WERI-Rb-1 (cell line): Measurements from ENCODE around the gene ILK.

ENCODE experiments used
- DNase-seq: peaks from one replicate; pipeline ENCODE4 v3.0.0-alpha.2; 2020
- H3K27ac ChIP-seq: fragments of 250-450 bp; sonication (Bioruptor Pico); 2 replicates; pipeline ENCODE4 v1.5.1; 2020; ENCODE audit warnings: mild to moderate bottlenecking, moderate library complexity
- H3K27me3 ChIP-seq: fragments of 250-450 bp; sonication (Bioruptor Pico); 2 replicates; pipeline ENCODE4 v1.5.1; 2021; ENCODE audit warnings: mild to moderate bottlenecking, low read depth, moderate library complexity; ENCODE audit not compliant: insufficient read depth, severe bottlenecking
- H3K36me3 ChIP-seq: fragments of 250-450 bp; sonication (Bioruptor Pico); 2 replicates; pipeline ENCODE4 v1.5.1; 2020; ENCODE audit warnings: mild to moderate bottlenecking, moderate library complexity
- H3K4me3 ChIP-seq: 2 replicates; pipeline ENCODE4 v1.5.1; 2011; ENCODE audit warnings: low read depth, mild to moderate bottlenecking, control low read depth, low read length
- H3K9me3 ChIP-seq: fragments of 250-450 bp; sonication (Bioruptor Pico); 2 replicates; pipeline ENCODE4 v1.5.1; 2021; ENCODE audit warnings: mild to moderate bottlenecking, moderate library complexity; ENCODE audit not compliant: severe bottlenecking
- TF ChIP-seq, protein P1 (sequence below): IDR thresholded peaks from 2 replicates; pipeline ENCODE4 v1.5.1; 2011; ENCODE audit warnings: low read depth, mild to moderate bottlenecking, control low read depth, inconsistent platforms, low read length

ILK gene

DNA sequence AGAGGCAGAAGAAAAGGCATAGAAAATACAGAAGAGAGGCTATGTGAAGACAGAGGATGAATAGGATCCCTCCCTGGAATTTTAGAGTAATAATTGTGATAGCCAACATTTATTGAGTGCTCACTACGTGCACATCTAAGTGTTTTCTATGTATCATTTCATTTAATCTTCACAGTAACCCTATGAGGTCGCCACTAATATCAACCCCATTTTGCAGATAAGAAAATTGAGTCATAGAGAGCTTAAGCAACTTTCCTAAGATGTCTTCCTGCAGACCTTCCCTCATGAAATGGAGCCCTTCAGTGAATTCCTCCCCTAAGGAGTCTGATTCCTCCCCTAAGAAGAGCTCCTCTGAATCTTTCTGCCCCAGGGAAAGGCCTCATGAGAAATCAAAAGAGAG is 38.2 kb upstream of the ILK start:
- TF ChIP-seq, protein P1, sequence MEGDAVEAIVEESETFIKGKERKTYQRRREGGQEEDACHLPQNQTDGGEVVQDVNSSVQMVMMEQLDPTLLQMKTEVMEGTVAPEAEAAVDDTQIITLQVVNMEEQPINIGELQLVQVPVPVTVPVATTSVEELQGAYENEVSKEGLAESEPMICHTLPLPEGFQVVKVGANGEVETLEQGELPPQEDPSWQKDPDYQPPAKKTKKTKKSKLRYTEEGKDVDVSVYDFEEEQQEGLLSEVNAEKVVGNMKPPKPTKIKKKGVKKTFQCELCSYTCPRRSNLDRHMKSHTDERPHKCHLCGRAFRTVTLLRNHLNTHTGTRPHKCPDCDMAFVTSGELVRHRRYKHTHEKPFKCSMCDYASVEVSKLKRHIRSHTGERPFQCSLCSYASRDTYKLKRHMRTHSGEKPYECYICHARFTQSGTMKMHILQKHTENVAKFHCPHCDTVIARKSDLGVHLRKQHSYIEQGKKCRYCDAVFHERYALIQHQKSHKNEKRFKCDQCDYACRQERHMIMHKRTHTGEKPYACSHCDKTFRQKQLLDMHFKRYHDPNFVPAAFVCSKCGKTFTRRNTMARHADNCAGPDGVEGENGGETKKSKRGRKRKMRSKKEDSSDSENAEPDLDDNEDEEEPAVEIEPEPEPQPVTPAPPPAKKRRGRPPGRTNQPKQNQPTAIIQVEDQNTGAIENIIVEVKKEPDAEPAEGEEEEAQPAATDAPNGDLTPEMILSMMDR: no peak
- no peaks in the 10 kb centered on the region for H3K9me3 ChIP-seq
- no peaks in the 10 kb centered on the region for H3K27me3 ChIP-seq
- H3K36me3 ChIP-seq: no peaks in the 10 kb centered on the region
- H3K4me3 ChIP-seq: no peak overlapping the region
- no peak for DNase-seq
- H3K27ac ChIP-seq: no peak overlapping the region

DNA sequence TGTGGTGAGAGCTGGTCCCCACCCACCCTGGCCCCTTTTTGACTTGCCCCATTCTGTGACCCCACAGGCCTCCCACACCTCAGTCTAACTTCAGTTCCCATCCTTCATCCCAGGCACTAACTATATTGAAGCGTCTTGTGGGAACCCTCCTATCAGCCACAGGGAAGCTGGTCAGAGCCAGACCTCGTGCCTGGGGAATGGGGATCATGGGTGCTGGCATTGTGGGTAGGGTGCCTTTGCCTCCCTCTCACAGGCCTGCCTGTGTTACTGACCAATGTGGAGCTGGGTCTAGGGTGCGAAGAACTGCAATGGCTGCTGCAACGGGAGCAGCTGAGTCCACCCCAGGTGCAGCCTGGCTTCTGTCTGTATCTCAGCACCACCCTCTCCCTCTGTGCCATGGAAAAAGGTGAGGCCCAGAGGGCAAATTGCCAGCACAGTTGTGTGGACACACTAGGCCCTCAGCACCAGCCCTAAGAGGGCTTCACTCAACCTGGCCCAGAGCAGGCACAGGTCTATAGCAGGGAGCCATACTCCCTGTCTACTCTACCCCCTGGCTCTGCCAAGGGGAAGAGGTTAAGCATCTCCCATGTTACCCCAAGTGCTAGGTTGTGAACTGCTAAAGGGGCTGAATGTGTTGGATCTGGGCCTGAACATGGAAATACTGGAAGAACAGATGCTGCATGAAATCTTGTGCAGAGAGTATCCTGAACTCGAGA is 37.4 kb upstream of the ILK start:
- Histone ChIP-seq H3K27ac (no peak overlapping the region), H3K27me3 (no peaks in the 10 kb centered on the region), H3K4me3 (no peak overlapping the region), H3K9me3 (no peaks in the 10 kb centered on the region), H3K36me3 (no peaks in the 10 kb centered on the region)
- TF ChIP-seq, protein P1: no peak
- DNase-seq: no peak

DNA sequence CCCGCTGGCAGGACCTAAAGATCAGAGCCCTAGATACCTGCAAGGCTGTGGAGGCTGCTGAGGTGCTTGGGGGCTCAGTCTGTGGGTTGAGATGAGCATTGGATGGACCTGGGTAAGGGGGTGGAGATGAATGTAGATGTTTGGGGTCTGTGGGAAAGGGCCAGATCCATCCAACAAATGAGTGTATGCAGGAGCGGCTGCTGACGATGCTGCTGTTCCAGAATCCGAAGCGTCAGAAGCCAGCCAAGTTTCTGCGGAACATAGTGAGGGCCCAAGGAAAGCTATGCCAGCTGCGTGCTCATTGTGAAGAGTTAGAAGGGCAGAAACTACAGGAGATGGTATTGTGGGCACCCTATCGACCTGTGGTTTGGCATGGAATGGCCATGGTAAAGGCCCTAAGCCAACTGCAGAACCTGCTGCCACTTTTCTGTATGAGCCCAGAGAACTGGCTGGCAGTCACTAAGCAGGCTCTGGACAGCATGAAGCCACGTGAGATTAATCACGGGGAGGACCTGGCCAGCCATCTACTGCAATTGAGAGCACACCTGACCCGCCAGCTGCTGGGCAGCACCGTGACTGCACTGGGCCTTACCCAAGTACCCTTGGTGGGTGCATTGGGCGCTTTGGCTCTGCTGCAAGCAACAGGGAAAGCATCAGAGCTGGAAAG is 36.7 kb upstream of the ILK start:
- no peaks in the 10 kb centered on the region for H3K9me3 ChIP-seq
- TF ChIP-seq, protein P1: no peak
- no peaks in the 10 kb centered on the region for H3K27me3 ChIP-seq
- no peak for DNase-seq
- no peak overlapping the region for H3K4me3 ChIP-seq
- H3K36me3 ChIP-seq: no peaks in the 10 kb centered on the region
- no peak overlapping the region for H3K27ac ChIP-seq

DNA sequence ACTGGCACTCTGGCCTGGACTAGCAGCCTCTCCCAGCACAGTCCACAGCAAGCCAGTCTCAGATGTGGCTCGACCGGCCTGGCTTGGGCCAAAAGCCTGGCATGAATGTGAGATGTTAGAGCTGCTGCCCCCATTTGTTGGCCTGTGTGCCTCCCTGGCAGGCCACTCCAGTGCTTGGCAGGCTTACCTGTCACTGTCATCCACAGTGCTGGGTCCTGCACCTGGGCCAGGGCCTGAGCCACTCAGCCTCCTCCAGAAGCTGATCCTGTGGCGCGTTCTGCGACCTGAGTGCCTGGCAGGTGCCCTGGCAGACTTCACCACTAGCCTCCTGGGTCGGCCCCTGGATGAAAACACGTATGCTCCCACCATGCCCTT is 36.2 kb upstream of the ILK start:
- no peak overlapping the region for H3K4me3 ChIP-seq
- TF ChIP-seq, protein P1: no peak
- no peaks in the 10 kb centered on the region for H3K9me3 ChIP-seq
- DNase-seq: no peak
- H3K27me3 ChIP-seq: no peaks in the 10 kb centered on the region
- H3K36me3 ChIP-seq: no peaks in the 10 kb centered on the region
- H3K27ac ChIP-seq: no peak overlapping the region

DNA sequence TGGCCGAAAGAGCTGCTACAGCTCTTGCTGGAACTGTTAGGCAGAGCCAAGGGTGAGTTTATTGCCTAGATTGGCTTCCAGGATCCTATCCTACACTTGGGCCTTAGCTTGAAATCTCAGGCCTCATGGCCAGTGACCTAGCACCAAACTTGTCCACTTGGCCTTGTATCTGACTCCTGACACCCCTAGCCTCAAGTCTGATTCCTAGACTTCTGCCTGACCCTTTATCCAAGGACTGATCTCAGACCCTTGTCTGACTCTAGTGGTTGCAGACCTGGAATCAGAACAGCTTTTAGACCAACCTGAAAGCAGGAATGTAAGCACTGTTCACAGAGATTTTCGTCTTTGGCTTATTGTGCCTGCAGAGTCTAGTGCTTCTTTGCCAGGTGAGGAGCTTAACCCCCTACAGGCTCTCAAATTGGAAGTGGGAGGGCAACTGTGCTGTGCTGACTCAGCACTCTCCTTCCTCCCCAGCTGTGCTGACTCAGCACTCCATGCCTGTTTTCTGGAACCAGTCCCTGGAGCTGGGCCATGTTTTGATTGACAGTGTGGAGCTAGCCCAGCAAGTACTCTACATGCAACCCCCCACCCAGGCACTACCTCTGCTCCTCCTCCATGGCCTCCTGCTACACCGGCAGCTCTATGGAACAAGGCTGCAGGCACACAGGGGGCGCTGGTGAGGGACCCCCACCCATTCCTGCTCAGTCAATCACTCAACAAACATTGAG is 35.2 kb upstream of the ILK start:
- H3K27ac ChIP-seq: no peak overlapping the region
- DNase-seq: no peak

More for the DNA sequence above, 35.2 kb upstream of the ILK start:
- Histone ChIP-seq H3K36me3 (no peaks in the 10 kb centered on the region), H3K27me3 (no peaks in the 10 kb centered on the region), H3K9me3 (no peaks in the 10 kb centered on the region), H3K4me3 (no peak overlapping the region)
- TF ChIP-seq, protein P1: 0 out of 2 replicates have a peak, but pooled peaks have one; percentile 8
